Thyroid gland (tissue), 4 donors: ENCODE results near the gene INO80C. TPM values are rescaled to one million over a fixed set of nuclear protein-coding genes. Genes with fewer than 3 reads are reported as not detected.
"Not testable (repeated sequence)": the region's sequence is repeated elsewhere in the genome, so short reads cannot be mapped to it uniquely, and the experiment has no call there.

Source experiments
- DNase-seq, 2 donors: peaks; one replicate each; pipeline ENCODE4 v3.0.0-alpha.2; 2019
- H3K27ac ChIP-seq, 3 donors: fragments of 200-600 bp; sonication (generic); 1 replicate in 2 of 3; 2 replicates in 1 of 3; pipeline ENCODE4 v1.5.1; 2016 to 2019; ENCODE audit warnings: mild to moderate bottlenecking in 1 of 3, moderate library complexity in 1 of 3
- H3K27me3 ChIP-seq: fragments of 200-600 bp; sonication (generic); one replicate; pipeline ENCODE4 v1.5.1; 2019
- H3K36me3 ChIP-seq, 2 donors: fragments of 200-600 bp; sonication (generic); one replicate each; pipeline ENCODE4 v1.5.1; 2016 to 2019
- H3K4me1 ChIP-seq, 2 donors: fragments of 200-600 bp; sonication (generic); one replicate each; pipeline ENCODE4 v1.5.1; 2017 to 2019
- H3K4me3 ChIP-seq, 3 donors: fragments of 200-600 bp; sonication (generic); replicated peaks in 1 of 3; 1 replicate in 2 of 3; 2 replicates in 1 of 3; pipeline ENCODE4 v1.5.1; 2016; ENCODE audit warnings: mild to moderate bottlenecking in 1 of 3
- H3K9me3 ChIP-seq: fragments of 200-600 bp; sonication (generic); one replicate; pipeline ENCODE4 v1.5.1; 2017
- POLR2A ChIP-seq, 2 donors: fragments of 450-650 bp; IDR thresholded peaks; one replicate each; pipeline ENCODE4 v1.6.1; 2017; ENCODE audit warnings: antibody characterized with exemption in 2 of 2, mild to moderate bottlenecking in 2 of 2, moderate library complexity in 1 of 2
- WGBS, 2 donors: methylation state at CpG; one replicate each; pipeline ENCODE4 v1.1.5; 2017; 5-methylcytosine and 5-hydroxymethylcytosine counted together
- intact Hi-C: fragments of 100-400 bp; cut with DNase I; formaldehyde crosslinking; loops from one replicate; pipeline ENCODE4 v1.15.1; 2023
- total RNA-seq, 4 donors: library from RNA; depleted of rRNA; stranded (reverse); fragments of >200 nt; gene quantifications; one replicate each; pipeline ENCODE4 v1.2.3, GENCODE V29; 2016
- TF ChIP-seq, protein P1 (sequence below), 6 experiments: fragments of 200-600 bp in 3 of 6; fragments of 450-650 bp in 3 of 6; sonication (generic) in 3 of 6; IDR thresholded peaks; one replicate each; pipeline ENCODE4 v1.5.1; 2016 to 2019; ENCODE audit warnings: antibody characterized with exemption in 6 of 6, mild to moderate bottlenecking in 2 of 6, inconsistent platforms in 1 of 6, moderate library complexity in 1 of 6

Gene INO80C
- total RNA-seq, 4 donors from 2014 or later: 5.1 to 19.3 (median 8.2) TPM

DNA sequence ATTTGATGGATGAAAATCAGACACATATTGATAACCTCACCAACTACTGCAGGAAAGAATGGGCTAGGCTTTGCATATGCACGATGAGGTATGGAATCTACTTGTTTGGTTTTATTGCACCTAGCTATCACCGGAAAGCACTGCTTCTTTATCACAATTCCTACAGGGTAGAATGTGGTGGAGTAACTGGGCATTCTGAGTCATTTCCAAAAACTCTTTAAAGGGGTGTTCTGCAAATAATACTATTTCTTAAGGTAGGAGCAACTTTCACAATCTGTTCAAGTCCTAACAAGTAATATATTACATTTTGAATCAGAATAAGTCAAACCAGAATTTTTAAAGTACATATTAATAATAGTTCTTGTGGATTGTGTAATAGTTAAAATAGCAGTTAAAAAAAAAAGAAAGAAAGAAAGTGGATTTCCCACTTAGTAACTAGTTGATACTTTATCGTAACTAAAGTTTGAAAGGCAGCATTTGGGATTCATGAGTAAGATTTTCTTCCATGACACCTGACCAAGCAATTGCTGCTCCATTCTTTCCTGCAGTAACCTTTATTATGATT, 40.5 kb downstream of the INO80C start:
- WGBS, 2 donors: 91 to 94% methylated on average over 3 of the region's 3 CpGs
- Histone ChIP-seq H3K4me3 (no peak overlapping the region), H3K27ac (no peak overlapping the region), H3K4me1 (peaks cover 0 to 12% of the 10 kb centered on the region in 2 donors), H3K36me3 (no peaks in the 10 kb centered on the region), H3K9me3 (no peaks in the 10 kb centered on the region), H3K27me3 (no peaks in the 10 kb centered on the region)
- intact Hi-C loops: no loop called here
- no peak for TF ChIP-seq POLR2A (IDR thresholded peaks at IDR 0.05)
- TF ChIP-seq, protein P1, sequence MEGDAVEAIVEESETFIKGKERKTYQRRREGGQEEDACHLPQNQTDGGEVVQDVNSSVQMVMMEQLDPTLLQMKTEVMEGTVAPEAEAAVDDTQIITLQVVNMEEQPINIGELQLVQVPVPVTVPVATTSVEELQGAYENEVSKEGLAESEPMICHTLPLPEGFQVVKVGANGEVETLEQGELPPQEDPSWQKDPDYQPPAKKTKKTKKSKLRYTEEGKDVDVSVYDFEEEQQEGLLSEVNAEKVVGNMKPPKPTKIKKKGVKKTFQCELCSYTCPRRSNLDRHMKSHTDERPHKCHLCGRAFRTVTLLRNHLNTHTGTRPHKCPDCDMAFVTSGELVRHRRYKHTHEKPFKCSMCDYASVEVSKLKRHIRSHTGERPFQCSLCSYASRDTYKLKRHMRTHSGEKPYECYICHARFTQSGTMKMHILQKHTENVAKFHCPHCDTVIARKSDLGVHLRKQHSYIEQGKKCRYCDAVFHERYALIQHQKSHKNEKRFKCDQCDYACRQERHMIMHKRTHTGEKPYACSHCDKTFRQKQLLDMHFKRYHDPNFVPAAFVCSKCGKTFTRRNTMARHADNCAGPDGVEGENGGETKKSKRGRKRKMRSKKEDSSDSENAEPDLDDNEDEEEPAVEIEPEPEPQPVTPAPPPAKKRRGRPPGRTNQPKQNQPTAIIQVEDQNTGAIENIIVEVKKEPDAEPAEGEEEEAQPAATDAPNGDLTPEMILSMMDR (IDR thresholded peaks at IDR 0.05): no peak
- DNase-seq: no peak

GRCh38 chr18:35455926-35456763, 41.6 kb downstream of the INO80C start:
- Histone ChIP-seq H3K4me1 (peaks cover 0 to 5% of the 10 kb centered on the region in 2 donors), H3K9me3 (no peaks in the 10 kb centered on the region), H3K27me3 (no peaks in the 10 kb centered on the region), H3K36me3 (no peaks in the 10 kb centered on the region), H3K27ac (no peak overlapping the region), H3K4me3 (no peak overlapping the region)
- intact Hi-C loops: no loop called here
- TF ChIP-seq, protein P1 (IDR thresholded peaks at IDR 0.05): no peak
- TF ChIP-seq POLR2A (IDR thresholded peaks at IDR 0.05): no peak
- DNase-seq: no peak
- WGBS, 2 donors: 76 to 85% methylated on average over 10 of the region's 10 CpGs

GRCh38 chr18:35454803-35455202, 43.0 kb downstream of the INO80C start:
- no peak for DNase-seq
- no peak overlapping the region for H3K27ac ChIP-seq
- TF ChIP-seq, protein P1 (IDR thresholded peaks at IDR 0.05): no peak
- TF ChIP-seq POLR2A (IDR thresholded peaks at IDR 0.05): no peak
- H3K36me3 ChIP-seq: no peaks in the 10 kb centered on the region
- H3K27me3 ChIP-seq: no peaks in the 10 kb centered on the region
- H3K4me1 ChIP-seq: no peaks in the 10 kb centered on the region
- no peak overlapping the region for H3K4me3 ChIP-seq
- intact Hi-C loops: no loop called here
- H3K9me3 ChIP-seq: no peaks in the 10 kb centered on the region

GRCh38 chr18:35453065-35453464, 44.7 kb downstream of the INO80C start:
- DNase-seq, H3K27me3 ChIP-seq, H3K36me3 ChIP-seq, H3K9me3 ChIP-seq, H3K4me3 ChIP-seq, H3K27ac ChIP-seq, H3K4me1 ChIP-seq, intact Hi-C loops: not testable (repeated sequence)
- WGBS, 2 donors: 82 to 88% methylated on average over 4 of the region's 4 CpGs

GRCh38 chr18:35451916-35452315, 45.8 kb downstream of the INO80C start:
- H3K4me3 ChIP-seq: no peak overlapping the region
- H3K27me3 ChIP-seq: no peaks in the 10 kb centered on the region
- no peaks in the 10 kb centered on the region for H3K9me3 ChIP-seq
- intact Hi-C loops: no loop called here
- no peak for DNase-seq
- H3K36me3 ChIP-seq: no peaks in the 10 kb centered on the region
- H3K27ac ChIP-seq: no peak overlapping the region
- WGBS, 2 donors: 95 to 98% methylated on average over 1 of the region's 1 CpG
- no peaks in the 10 kb centered on the region for H3K4me1 ChIP-seq
- TF ChIP-seq, protein P1 (IDR thresholded peaks at IDR 0.05): no peak
- TF ChIP-seq POLR2A (IDR thresholded peaks at IDR 0.05): no peak
